T47D (cell line): ENCODE data around the gene WIZ.
"Not testable (repeated sequence)": the region's sequence is repeated elsewhere in the genome, so short reads cannot be mapped to it uniquely, and the experiment has no call there.

Experiments
- DNase-seq, 2 experiments: peaks; one replicate each; pipeline versions ENCODE4 v3.0.0 to v3.0.0-alpha.2; 2011 to 2012; ENCODE audit warnings: low read depth in 1 of 2, low spot score in 1 of 2
- JUND ChIP-seq: IDR thresholded peaks from 2 replicates; pipeline ENCODE4 v1.6.1; 2012; ENCODE audit warnings: low read depth
- in situ Hi-C: cut with HindIII; loops from 2 replicates; pipeline ENCODE4 v1.10.0; 2016; ENCODE audit warnings: low sequenced_read_pairs, low pct_unique_long_range_greater_than_20kb

Gene WIZ

GRCh38 chr19:15397782-15398181 lies 52.0 kb downstream of the WIZ start:
- in situ Hi-C loops = no loop called here
- no peak for TF ChIP-seq JUND
- DNase-seq = no peak

- TF ChIP-seq JUND = no peak
- in situ Hi-C loops = no loop called here
- DNase-seq = no peak
Measured at GRCh38 chr19:15397236-15397635, 52.5 kb downstream of the WIZ start.

- no peak for TF ChIP-seq JUND
- DNase-seq = no peak
- in situ Hi-C loops = no loop called here
Measured at GRCh38 chr19:15396436-15396835, 53.3 kb downstream of the WIZ start.

GRCh38 chr19:15395251-15395650 lies 54.5 kb downstream of the WIZ start:
- DNase-seq, in situ Hi-C loops: not testable (repeated sequence)

- TF ChIP-seq JUND = no peak
- in situ Hi-C loops = no loop called here
- DNase-seq = no peak
Measured at GRCh38 chr19:15394426-15394825, 55.3 kb downstream of the WIZ start.

- no peak for TF ChIP-seq JUND
- DNase-seq = no peak
- in situ Hi-C loops = no loop called here
Measured at GRCh38 chr19:15393963-15394362, 55.8 kb downstream of the WIZ start.

GRCh38 chr19:15390814-15391213 lies 58.9 kb downstream of the WIZ start:
- no peak for DNase-seq
- TF ChIP-seq JUND = no peak
- in situ Hi-C loops = no loop called here

GRCh38 chr19:15381864-15382263 lies 67.9 kb downstream of the WIZ start:
- TF ChIP-seq JUND = no peak
- DNase-seq = no peak
- in situ Hi-C loops = no loop called here

GRCh38 chr19:15381429-15381828 lies 68.3 kb downstream of the WIZ start:
- no peak for DNase-seq
- in situ Hi-C loops = no loop called here
- no peak for TF ChIP-seq JUND

- TF ChIP-seq JUND = no peak
- DNase-seq = peak; percentile 33 to 85
- in situ Hi-C loops = no loop called here
Measured at GRCh38 chr19:15379999-15380647, 69.6 kb downstream of the WIZ start.

GRCh38 chr19:15379083-15379998 lies 70.4 kb downstream of the WIZ start, which contains the start of gene AKAP8:
Gene AKAP8 (minus strand): TSS chr19:15379787. CDS start chr19:15379731, 56 bp downstream.
- DNase-seq = peak; percentile 95 to 98
- in situ Hi-C loops = no loop called here
- TF ChIP-seq JUND = no peak

GRCh38 chr19:15378534-15379082 lies 71.1 kb downstream of the WIZ start:
- DNase-seq = peak; percentile 47 to 52
- in situ Hi-C loops = no loop called here
- no peak for TF ChIP-seq JUND
